Endothelial cell of umbilical vein (primary cell): ENCODE data around the gene PDE10A.

Experiments used
- EZH2 ChIP-seq: IDR thresholded peaks from 2 replicates; pipeline ENCODE4 v1.6.1; 2012; ENCODE audit warnings: borderline replicate concordance, low read depth, mild to moderate bottlenecking, moderate library complexity, low read length, inconsistent platforms; ENCODE audit not compliant: severe bottlenecking
- POLR2A ChIP-seq: IDR thresholded peaks from 2 replicates; pipeline ENCODE4 v1.6.1; 2012; ENCODE audit warnings: low read depth, mild to moderate bottlenecking, control low read depth, low read length

DNA sequence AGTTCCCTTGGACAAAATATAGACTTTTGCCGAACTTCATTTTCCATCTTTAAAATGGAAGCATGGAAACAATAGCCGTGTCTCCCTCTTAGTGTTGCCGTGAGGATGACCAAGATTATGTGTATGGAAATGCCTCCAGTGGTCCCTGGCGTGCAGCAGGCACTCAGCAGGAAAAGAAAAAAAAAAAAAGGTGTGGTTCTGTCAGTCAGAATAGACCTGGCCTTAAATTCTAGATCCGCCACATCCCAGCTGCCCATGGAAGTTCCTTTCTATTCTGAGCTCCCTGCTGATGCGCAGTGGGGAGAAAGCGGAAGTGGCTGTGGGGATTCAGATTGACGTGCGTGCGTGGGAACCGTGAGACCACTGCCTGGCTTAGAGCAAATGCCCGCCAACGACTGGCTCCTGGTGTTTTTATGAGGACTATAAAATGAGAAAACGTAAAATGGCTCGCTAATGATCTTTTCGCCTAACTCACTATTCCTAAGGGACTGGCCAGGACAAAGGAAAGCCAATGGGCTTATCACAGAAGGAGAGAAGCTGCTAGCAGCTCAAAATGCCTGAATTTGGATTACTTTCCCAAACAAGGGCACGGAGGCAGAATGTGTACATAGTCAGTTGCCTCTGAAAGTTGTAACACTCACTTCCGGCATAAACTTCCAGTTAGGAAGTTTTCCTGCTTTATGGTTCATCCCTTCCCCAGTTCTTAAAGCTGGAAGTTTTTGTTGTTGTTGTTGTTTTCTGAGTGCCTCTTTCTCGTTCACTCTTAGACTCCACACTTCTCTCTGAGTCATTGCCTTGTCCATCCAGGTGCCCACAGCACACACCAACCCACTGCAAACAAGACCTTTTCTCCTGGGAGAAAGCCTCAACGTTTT is 11.4 kb upstream of the PDE10A start:
- TF ChIP-seq EZH2 (no peak), POLR2A (no peak)
